Trophoblast cell (in vitro differentiated cells and primary cell): ENCODE results near the gene LTBR.

ENCODE experiments used
- DNase-seq, 2 donors: peaks; one replicate each; pipeline ENCODE4 v3.0.0-alpha.2; 2016
- H2AFZ ChIP-seq: 2 replicates; pipeline ENCODE4 v1.6.1; 2013; ENCODE audit warnings: low read length, moderate library complexity, mild to moderate bottlenecking; ENCODE audit not compliant: insufficient read depth, poor library complexity
- H2AK5ac ChIP-seq: 2 replicates; pipeline ENCODE4 v1.6.1; 2013; ENCODE audit warnings: mild to moderate bottlenecking, low read length
- H2BK120ac ChIP-seq: 2 replicates; pipeline ENCODE4 v1.6.1; 2013; ENCODE audit warnings: low read length, mild to moderate bottlenecking, moderate library complexity; ENCODE audit not compliant: insufficient read depth, poor library complexity
- H2BK12ac ChIP-seq: 2 replicates; pipeline ENCODE4 v1.6.1; 2013; ENCODE audit warnings: mild to moderate bottlenecking, low read length, moderate library complexity
- H2BK5ac ChIP-seq: 2 replicates; pipeline ENCODE4 v1.6.1; 2013; ENCODE audit warnings: low read length, low read depth, moderate library complexity, mild to moderate bottlenecking; ENCODE audit not compliant: poor library complexity
- H3K14ac ChIP-seq: 2 replicates; pipeline ENCODE4 v1.6.1; 2013; ENCODE audit warnings: mild to moderate bottlenecking, low read length
- H3K18ac ChIP-seq: 2 replicates; pipeline ENCODE4 v1.6.1; 2013; ENCODE audit warnings: mild to moderate bottlenecking, low read length
- H3K23ac ChIP-seq: 2 replicates; pipeline ENCODE4 v1.6.1; 2013; ENCODE audit warnings: low read length
- H3K27ac ChIP-seq: 2 replicates; pipeline ENCODE4 v1.5.1; 2013; ENCODE audit warnings: low read depth, mild to moderate bottlenecking, inconsistent platforms, low read length, moderate library complexity
- H3K27me3 ChIP-seq: 2 replicates; pipeline ENCODE4 v1.6.1; 2013; ENCODE audit warnings: inconsistent platforms, mild to moderate bottlenecking, low read length, moderate library complexity; ENCODE audit not compliant: insufficient read depth
- H3K36me3 ChIP-seq, 2 experiments: 1 replicate in 1 of 2; 2 replicates in 1 of 2; pipeline ENCODE4 v1.6.1; 2013; ENCODE audit warnings: low read length in 2 of 2, mild to moderate bottlenecking in 2 of 2, moderate library complexity in 1 of 2; ENCODE audit not compliant: insufficient read depth in 2 of 2, control insufficient read depth in 1 of 2
- H3K4ac ChIP-seq: 2 replicates; pipeline ENCODE4 v1.6.1; 2013; ENCODE audit warnings: low read depth, mild to moderate bottlenecking, low read length, moderate library complexity
- H3K4me1 ChIP-seq, 2 experiments: 1 replicate in 1 of 2; 2 replicates in 1 of 2; pipeline ENCODE4 v1.6.1; 2013; ENCODE audit warnings: low read length in 2 of 2, mild to moderate bottlenecking in 2 of 2, moderate library complexity in 1 of 2; ENCODE audit not compliant: insufficient read depth in 2 of 2, control insufficient read depth in 1 of 2
- H3K4me2 ChIP-seq: 2 replicates; pipeline ENCODE4 v1.6.1; 2013; ENCODE audit warnings: inconsistent platforms, mild to moderate bottlenecking, low read length, moderate library complexity
- H3K4me3 ChIP-seq: 2 replicates; pipeline ENCODE4 v1.5.1; 2013; ENCODE audit warnings: mild to moderate bottlenecking, low read depth, low read length, inconsistent platforms
- H3K79me1 ChIP-seq: one replicate; pipeline ENCODE4 v1.6.1; 2013; ENCODE audit warnings: low read length
- H3K79me2 ChIP-seq: 2 replicates; pipeline ENCODE4 v1.6.1; 2013; ENCODE audit warnings: low read length, mild to moderate bottlenecking; ENCODE audit not compliant: control insufficient read depth, insufficient read depth, poor library complexity
- H3K9ac ChIP-seq: 2 replicates; pipeline ENCODE4 v1.6.1; 2013; ENCODE audit warnings: mild to moderate bottlenecking, low read length
- H3K9me3 ChIP-seq: 2 replicates; pipeline ENCODE4 v1.6.1; 2013; ENCODE audit warnings: low read depth, mild to moderate bottlenecking, control low read depth, inconsistent platforms, low read length; ENCODE audit not compliant: insufficient read depth
- H4K12ac ChIP-seq: 2 replicates; pipeline ENCODE4 v1.6.1; 2013; ENCODE audit warnings: low read depth, mild to moderate bottlenecking, low read length, moderate library complexity
- H4K8ac ChIP-seq: 2 replicates; pipeline ENCODE4 v1.6.1; 2013; ENCODE audit warnings: low read depth, mild to moderate bottlenecking, low read length, moderate library complexity
- H4K91ac ChIP-seq: one replicate; pipeline ENCODE4 v1.6.1; 2013; ENCODE audit warnings: low read depth, mild to moderate bottlenecking, low read length, moderate library complexity
- WGBS: extraction: QIAGEN DNeasy Blood & Tissue Kit; methylation state at CpG from one replicate; pipeline ENCODE4 v1.1.7; 2013; ENCODE audit warnings: missing lambda C conversion rate; ENCODE audit not compliant: insufficient read length, insufficient coverage; ENCODE audit errors: extremely low coverage; 5-methylcytosine and 5-hydroxymethylcytosine counted together

Gene LTBR

GRCh38 chr12:6358881-6359280, 25.1 kb upstream of the LTBR start:
- Histone ChIP-seq H3K4me1 (peaks cover 2 to 5% of the 10 kb centered on the region in 2 experiments), H3K9ac (no peak overlapping the region), H3K14ac (no peak overlapping the region), H3K27me3 (no peaks in the 10 kb centered on the region), H3K79me1 (peaks cover 6% of the 10 kb centered on the region), H3K36me3 (no peaks in the 10 kb centered on the region), H4K91ac (no peak overlapping the region), H3K4me2 (no peak overlapping the region), H3K4ac (no peak overlapping the region), H2BK12ac (no peak overlapping the region), H3K9me3 (no peaks in the 10 kb centered on the region), H3K4me3 (no peak overlapping the region), H2AFZ (no peak overlapping the region), H3K18ac (no peak overlapping the region), H3K27ac (no peak overlapping the region), H4K12ac (no peak overlapping the region), H4K8ac (no peak overlapping the region), H2AK5ac (no peak overlapping the region), H2BK120ac (no peak overlapping the region), H2BK5ac (no peak overlapping the region), H3K79me2 (peaks cover 5% of the 10 kb centered on the region), H3K23ac (no peak overlapping the region)
- WGBS, result no CpG with 5 or more reads among the region's 1 CpG
- DNase-seq, result no peak

GRCh38 chr12:6360080-6360571, 23.8 kb upstream of the LTBR start:
- Histone ChIP-seq H3K27ac (no peak overlapping the region), H2AFZ (no peak overlapping the region), H3K4me1 (peaks cover 2 to 6% of the 10 kb centered on the region in 2 experiments), H3K18ac (no peak overlapping the region), H2BK120ac (no peak overlapping the region), H3K4me3 (peak overlapping the region; percentile 54), H2BK5ac (no peak overlapping the region), H3K14ac (no peak overlapping the region), H3K36me3 (no peaks in the 10 kb centered on the region), H3K79me2 (peaks cover 5% of the 10 kb centered on the region), H3K9me3 (no peaks in the 10 kb centered on the region), H3K79me1 (peaks cover 7% of the 10 kb centered on the region), H3K4me2 (no peak overlapping the region), H3K27me3 (no peaks in the 10 kb centered on the region), H4K12ac (no peak overlapping the region), H3K9ac (no peak overlapping the region), H4K8ac (no peak overlapping the region), H3K4ac (no peak overlapping the region), H2AK5ac (no peak overlapping the region), H4K91ac (no peak overlapping the region), H2BK12ac (no peak overlapping the region), H3K23ac (no peak overlapping the region)
- DNase-seq, result no peak
- no CpG with 5 or more reads among the region's 7 CpGs for WGBS

GRCh38 chr12:6360578-6361490, 23.1 kb upstream of the LTBR start:
- H3K4ac ChIP-seq, result no peak overlapping the region
- peaks cover 5% of the 10 kb centered on the region for H3K79me2 ChIP-seq
- no peak overlapping the region for H3K14ac ChIP-seq
- H2BK120ac ChIP-seq, result no peak overlapping the region
- no peak overlapping the region for H3K23ac ChIP-seq
- H3K9me3 ChIP-seq, result no peaks in the 10 kb centered on the region
- no peak overlapping the region for H4K12ac ChIP-seq
- peaks cover 2 to 6% of the 10 kb centered on the region in 2 experiments for H3K4me1 ChIP-seq
- WGBS, result no CpG with 5 or more reads among the region's 11 CpGs
- H3K18ac ChIP-seq, result no peak overlapping the region
- no peaks in the 10 kb centered on the region for H3K36me3 ChIP-seq
- H4K8ac ChIP-seq, result no peak overlapping the region
- DNase-seq, result no peak
- no peaks in the 10 kb centered on the region for H3K27me3 ChIP-seq
- no peak overlapping the region for H4K91ac ChIP-seq
- H3K79me1 ChIP-seq, result peaks cover 7% of the 10 kb centered on the region
- no peak overlapping the region for H3K4me3 ChIP-seq
- no peak overlapping the region for H2AFZ ChIP-seq
- no peak overlapping the region for H3K27ac ChIP-seq
- H2BK12ac ChIP-seq, result no peak overlapping the region
- H2BK5ac ChIP-seq, result no peak overlapping the region
- no peak overlapping the region for H2AK5ac ChIP-seq
- no peak overlapping the region for H3K4me2 ChIP-seq
- no peak overlapping the region for H3K9ac ChIP-seq

- peak overlapping the region; percentile 9 for H2AFZ ChIP-seq
- H3K23ac ChIP-seq, result no peak overlapping the region
- H2AK5ac ChIP-seq, result no peak overlapping the region
- H4K12ac ChIP-seq, result no peak overlapping the region
- no peaks in the 10 kb centered on the region for H3K9me3 ChIP-seq
- no peak overlapping the region for H3K4me2 ChIP-seq
- no peaks in the 10 kb centered on the region for H3K36me3 ChIP-seq
- no peak overlapping the region for H3K4ac ChIP-seq
- H4K8ac ChIP-seq, result no peak overlapping the region
- H3K27me3 ChIP-seq, result no peaks in the 10 kb centered on the region
- H2BK12ac ChIP-seq, result no peak overlapping the region
- no peak overlapping the region for H3K14ac ChIP-seq
- peaks cover 7% of the 10 kb centered on the region for H3K79me1 ChIP-seq
- H3K79me2 ChIP-seq, result peaks cover 5% of the 10 kb centered on the region
- no peak overlapping the region for H4K91ac ChIP-seq
- DNase-seq, result no peak
- H3K4me3 ChIP-seq, result no peak overlapping the region
- no peak overlapping the region for H2BK120ac ChIP-seq
- WGBS, result no CpG with 5 or more reads among the region's 14 CpGs
- no peak overlapping the region for H3K27ac ChIP-seq
- no peak overlapping the region for H2BK5ac ChIP-seq
- H3K18ac ChIP-seq, result no peak overlapping the region
- peaks cover 2 to 6% of the 10 kb centered on the region in 2 experiments for H3K4me1 ChIP-seq
- H3K9ac ChIP-seq, result no peak overlapping the region
These were observed 22.1 kb upstream of the LTBR start for GRCh38 chr12:6361834-6362233.
